Activated gamma-delta T cell treated with Interleukin-2 at 50 U/mL for 16 hours (primary cell): ENCODE data around the gene ANKRD36.
"Not testable (repeated sequence)": the region's sequence is repeated elsewhere in the genome, so short reads cannot be mapped to it uniquely, and the experiment has no call there.

Experiments
- DNase-seq: peaks from one replicate; pipeline ENCODE4 v3.0.0-alpha.2; 2020

Gene ANKRD36

GRCh38 chr2:97129090-97129489 is 16.1 kb downstream of the ANKRD36 start:
- DNase-seq = not testable (repeated sequence)

- DNase-seq = not testable (repeated sequence)
These were observed 31.1 kb downstream of the ANKRD36 start for GRCh38 chr2:97144016-97144415.

DNA sequence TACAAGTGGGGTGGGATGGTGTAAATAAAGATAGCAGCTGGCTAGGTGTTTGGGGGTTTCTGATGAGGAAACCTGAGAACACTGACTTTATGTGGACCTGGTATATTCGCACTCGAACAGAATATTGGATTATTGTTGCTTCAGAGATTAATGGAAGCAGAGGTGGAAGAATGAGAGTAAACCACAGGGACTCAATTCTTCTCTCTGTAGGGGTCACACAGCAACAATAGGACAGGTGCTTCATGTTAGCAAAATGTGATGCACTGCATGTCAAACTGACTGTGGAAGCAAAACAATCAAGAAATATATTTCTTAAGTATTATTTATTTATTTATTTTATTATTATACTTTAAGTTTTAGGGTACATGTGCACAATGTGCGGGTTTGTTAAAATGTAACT is 53.6 kb downstream of the ANKRD36 start:
- not testable (repeated sequence) for DNase-seq

DNA sequence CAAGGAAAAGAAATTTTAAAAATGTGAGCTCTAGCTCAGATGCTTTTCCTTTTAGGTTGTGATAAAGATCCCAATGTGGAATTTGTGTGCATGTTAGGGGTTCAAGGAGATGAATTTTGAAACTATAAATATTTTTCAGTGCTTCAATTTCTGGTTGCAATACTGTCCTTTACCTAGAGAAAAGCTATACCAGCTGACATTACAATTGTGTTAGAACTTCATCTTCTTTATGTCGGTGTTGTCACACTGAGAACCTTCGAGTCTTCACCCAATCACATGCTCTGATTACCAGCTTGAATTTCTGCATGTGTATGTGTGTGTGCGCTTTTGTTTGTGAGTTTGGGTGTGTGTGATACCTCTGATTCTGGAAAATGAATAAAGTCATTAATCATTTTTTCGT is 55.0 kb downstream of the ANKRD36 start:
- DNase-seq = not testable (repeated sequence)

- not testable (repeated sequence) for DNase-seq
These were observed 55.6 kb downstream of the ANKRD36 start for GRCh38 chr2:97168583-97168982.

GRCh38 chr2:97180391-97180790 is 67.4 kb downstream of the ANKRD36 start:
- not testable (repeated sequence) for DNase-seq

DNA sequence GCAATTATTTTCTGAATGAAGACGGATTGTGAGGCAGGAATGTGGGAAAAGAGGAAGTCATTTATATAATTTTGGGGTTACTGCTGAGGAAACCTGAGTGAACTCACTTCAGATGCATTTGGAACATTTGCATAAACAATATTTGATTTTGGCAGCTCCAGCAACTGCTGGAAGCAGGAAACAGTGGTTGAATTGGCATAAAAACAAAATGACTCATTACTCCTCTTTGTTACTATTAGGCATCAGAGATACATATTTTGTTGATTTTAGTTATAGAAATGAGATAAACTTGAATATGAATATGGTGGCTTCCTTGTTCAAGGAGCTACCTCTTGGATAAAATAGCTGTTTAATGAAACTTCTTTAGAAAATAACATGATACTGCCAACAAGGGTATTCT is 82.4 kb downstream of the ANKRD36 start:
- not testable (repeated sequence) for DNase-seq

DNA sequence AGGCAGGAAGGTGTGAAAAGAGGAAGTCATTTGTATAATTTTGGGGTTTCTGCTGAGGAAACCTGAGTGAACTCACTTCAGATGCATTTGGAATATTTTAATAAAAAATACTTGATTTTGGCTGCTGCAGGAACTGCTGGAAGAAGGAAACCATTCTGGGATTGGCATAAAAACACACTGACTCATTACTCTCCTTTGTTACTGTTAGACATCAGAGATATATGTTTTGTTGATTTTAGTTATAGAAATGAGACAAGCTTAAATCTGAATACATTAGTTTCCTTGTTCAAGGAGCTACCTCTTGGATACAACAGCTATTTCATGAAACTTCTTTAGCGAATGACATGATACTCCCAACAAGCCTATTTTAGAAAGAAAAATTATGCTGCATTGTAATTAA is 84.3 kb downstream of the ANKRD36 start:
- not testable (repeated sequence) for DNase-seq

GRCh38 chr2:97200887-97201286 is 87.9 kb downstream of the ANKRD36 start:
- not testable (repeated sequence) for DNase-seq

- not testable (repeated sequence) for DNase-seq
These were observed 89.8 kb downstream of the ANKRD36 start for GRCh38 chr2:97202643-97203250.

DNA sequence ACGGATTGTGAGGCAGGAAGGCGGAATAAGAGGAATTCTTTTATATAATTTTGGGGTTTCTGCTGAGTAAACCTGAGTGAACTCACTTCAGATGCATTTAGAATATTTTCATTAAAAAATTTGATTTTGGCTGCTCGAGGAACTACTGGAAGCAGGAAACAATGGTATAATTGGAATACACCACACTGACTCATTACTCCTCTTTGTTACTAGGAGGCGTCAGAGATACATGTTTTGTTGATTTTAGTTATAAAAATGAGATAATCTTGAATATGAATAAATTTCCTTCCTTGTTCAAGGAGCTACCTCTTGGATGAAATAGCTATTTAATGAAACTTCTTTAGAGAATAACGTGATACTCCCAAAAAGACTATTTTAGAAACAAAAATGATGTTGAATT is 97.4 kb downstream of the ANKRD36 start:
- DNase-seq = no peak

GRCh38 chr2:97215025-97215424 is 102.1 kb downstream of the ANKRD36 start:
- not testable (repeated sequence) for DNase-seq

DNA sequence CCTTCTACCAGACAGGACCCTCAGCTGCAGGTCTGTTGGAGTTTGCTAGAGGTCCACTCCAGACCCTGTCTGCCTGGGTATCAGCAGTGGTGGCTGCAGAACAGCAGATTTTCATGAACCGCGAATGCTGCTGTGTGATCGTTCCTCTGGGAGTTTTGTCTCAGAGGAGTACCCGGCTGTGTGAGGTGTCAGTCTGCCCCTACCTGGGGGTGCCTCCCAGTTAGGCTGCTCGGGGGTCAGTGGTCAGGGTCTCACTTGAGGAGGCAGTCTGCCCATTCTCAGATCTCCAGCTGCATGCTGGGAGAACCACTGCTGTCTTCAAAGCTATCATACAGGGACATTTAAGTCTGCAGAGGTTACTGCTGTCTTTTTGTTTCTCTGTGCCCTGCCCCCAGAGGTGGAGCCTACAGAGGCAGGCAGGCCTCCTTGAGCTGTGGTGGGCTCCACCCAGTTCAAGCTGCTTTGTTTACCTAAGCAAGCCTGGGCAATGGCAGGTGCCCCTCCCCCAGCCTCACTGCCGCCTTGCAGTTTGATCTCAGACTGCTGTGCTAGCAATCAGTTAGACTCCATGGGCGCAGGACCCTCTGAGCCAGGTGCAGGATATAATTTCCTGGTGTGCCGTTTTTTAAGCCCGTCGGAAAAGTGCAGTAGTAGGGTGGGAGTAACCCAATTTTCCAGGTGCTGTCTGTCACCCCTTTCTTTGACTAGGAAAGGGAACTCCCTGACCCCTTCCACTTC is 118.1 kb downstream of the ANKRD36 start:
- not testable (repeated sequence) for DNase-seq

DNA sequence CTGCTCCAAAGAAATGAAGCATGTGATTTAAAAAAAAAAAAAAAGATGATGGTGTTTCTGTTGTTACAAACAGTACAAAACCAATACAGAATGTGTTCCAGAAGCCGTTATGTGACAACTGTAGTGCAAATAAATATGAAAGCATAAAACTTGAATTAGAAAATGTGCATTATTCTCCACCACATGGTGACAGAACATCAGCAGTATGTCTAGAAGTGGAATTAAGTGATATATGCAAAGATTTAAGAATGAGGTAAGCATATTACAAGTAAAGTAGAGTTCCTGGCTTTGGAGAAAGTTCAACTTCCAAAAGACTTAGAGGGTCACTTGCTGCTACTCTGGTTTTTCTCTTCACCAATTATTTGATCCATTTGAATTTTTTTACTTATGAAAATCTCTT is 120.0 kb downstream of the ANKRD36 start:
- DNase-seq = not testable (repeated sequence)

DNA sequence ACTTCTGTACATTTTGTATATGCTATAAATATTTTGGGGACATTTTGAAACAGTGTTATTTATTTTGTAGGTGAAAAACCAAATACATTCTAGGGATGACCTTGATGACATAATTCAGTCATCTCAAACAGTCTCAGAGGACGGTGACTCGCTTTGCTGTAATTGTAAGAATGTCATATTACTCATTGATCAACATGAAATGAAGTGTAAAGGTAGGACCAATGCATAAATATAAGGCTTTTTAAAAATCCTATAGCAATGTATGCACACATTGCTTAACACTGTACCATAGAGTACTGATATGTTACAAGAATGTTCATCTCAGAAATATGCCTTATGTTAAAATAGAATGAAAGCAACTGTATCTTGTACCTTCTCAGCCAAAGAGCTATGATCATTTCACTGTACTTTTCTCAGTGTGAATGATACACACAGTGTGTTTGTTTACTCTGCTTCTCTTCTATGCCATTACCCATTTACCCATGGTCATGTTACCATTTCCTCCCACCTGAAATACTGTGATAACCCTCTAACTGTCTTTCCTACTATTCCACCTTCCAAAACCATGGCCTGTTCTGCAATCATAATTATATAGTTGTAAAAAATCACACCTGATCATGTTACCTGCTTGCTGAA is 120.8 kb downstream of the ANKRD36 start:
- not testable (repeated sequence) for DNase-seq

DNA sequence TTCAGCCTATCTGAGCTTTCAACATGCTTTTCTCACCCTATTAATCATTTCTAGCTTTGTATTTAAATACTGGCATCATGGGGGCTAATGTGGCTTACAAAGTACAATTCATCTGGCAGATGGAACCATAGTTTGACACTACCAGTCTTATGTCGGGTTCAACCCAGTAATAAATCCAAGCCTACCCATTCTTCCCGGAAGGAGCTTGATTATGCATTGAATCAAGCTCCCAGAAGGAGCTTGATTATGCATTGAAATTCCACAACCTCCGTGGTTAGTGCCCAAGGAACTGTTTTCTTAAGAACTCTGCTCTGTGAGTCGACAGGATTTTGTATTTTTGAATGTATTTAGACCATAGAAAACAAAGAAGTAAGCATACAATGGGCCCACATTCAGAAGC is 148.2 kb downstream of the ANKRD36 start:
- not testable (repeated sequence) for DNase-seq

- DNase-seq = not testable (repeated sequence)
These were observed 153.5 kb downstream of the ANKRD36 start for GRCh38 chr2:97266449-97266848.

- no peak for DNase-seq
These were observed 154.6 kb downstream of the ANKRD36 start for GRCh38 chr2:97267411-97268074.

- DNase-seq = not testable (repeated sequence)
These were observed 155.2 kb downstream of the ANKRD36 start for GRCh38 chr2:97268075-97268591.

DNA sequence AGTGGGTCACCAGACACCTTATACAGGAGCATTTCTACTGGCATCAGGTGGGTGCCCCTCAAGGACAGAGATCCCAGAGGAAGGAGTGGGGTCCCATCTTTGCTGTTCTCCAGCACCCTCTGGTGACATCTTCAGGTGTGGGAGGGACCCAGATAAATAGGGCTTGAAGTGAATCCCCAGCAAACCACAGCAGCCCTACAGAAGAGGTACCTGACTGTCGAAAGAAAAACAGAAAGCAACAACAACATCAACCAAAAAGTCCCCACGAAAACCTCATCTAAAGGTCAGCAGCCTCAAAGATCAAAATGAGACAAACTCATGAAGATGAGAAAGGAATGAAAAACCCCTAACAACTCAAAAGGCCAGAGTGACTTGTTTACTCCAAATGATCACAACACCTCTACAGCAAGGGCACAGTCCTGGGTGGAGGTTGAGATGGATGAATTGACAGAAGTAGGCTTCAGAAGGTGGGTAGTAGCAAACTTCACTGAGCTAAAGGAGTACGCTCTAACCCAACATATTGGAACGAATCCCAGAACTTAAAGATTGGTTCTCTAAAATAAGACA is 163.4 kb downstream of the ANKRD36 start:
- not testable (repeated sequence) for DNase-seq

DNA sequence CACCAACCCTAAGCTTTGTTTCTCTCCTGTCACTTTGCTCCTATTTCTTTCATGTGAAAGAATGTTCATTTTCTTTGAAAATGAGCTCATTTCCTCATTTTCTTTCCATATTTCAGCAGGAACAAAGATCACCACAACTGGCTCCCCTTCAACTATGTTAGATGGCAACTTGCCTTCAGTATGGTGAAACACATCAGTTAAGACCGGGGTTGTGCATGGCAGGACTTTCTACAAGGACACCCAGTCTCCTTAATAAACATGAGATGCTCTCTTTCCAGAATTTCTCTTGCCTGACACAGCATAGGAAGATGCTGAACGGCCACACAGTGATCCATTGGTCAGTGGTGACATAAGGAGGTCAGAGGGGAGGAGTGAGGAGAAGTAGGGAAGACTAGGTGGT is 172.2 kb downstream of the ANKRD36 start:
- DNase-seq = not testable (repeated sequence)

GRCh38 chr2:97293687-97294086 is 180.7 kb downstream of the ANKRD36 start:
- DNase-seq = not testable (repeated sequence)
